Measurements from ENCODE around the gene ATP1A4.

Gene ATP1A4

GRCh38 chr1:160129966-160130365, 21.4 kb upstream of the ATP1A4 start:
- Histone ChIP-seq H3K9me3 (no peaks in the 10 kb centered on the region), H3K27me3 (no peaks in the 10 kb centered on the region), H3K4me3 (no peak overlapping the region), H3K4me2 (no peak overlapping the region), H3K27ac (no peak overlapping the region), H3K4me1 (no peaks in the 10 kb centered on the region), H4K20me1 (no peaks in the 10 kb centered on the region), H3K9ac (no peak overlapping the region), H3K36me3 (no peaks in the 10 kb centered on the region)
- TF ChIP-seq Cebpa-rat (IDR thresholded peaks at IDR 0.05): no peak

DNA sequence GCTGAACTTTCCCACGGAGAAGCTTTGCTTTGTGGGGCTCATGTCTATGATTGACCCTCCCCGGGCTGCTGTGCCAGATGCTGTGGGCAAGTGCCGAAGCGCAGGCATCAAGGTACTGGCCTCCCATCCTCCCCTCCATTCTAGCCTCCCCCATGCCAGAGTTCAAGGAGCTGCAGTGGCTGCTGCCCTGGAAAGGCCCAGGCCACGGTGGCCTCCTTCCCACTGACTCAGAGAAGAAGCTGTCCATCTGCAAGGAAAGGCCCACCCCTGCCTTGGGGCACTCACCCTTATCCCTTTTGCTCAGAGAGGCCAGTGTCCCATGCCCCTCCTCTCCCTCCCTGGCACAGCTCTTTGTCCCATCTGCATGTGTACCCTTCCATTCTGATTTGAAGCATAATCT, 20.9 kb upstream of the ATP1A4 start:
- H4K20me1 ChIP-seq: no peaks in the 10 kb centered on the region
- no peak overlapping the region for H3K4me2 ChIP-seq
- TF ChIP-seq Cebpa-rat (IDR thresholded peaks at IDR 0.05): no peak
- H3K9me3 ChIP-seq: no peaks in the 10 kb centered on the region
- H3K4me1 ChIP-seq: no peaks in the 10 kb centered on the region
- no peak overlapping the region for H3K27ac ChIP-seq
- no peak overlapping the region for H3K9ac ChIP-seq
- no peaks in the 10 kb centered on the region for H3K27me3 ChIP-seq
- H3K36me3 ChIP-seq: no peaks in the 10 kb centered on the region
- H3K4me3 ChIP-seq: no peak overlapping the region

- H3K36me3 ChIP-seq: no peaks in the 10 kb centered on the region
- no peaks in the 10 kb centered on the region for H3K9me3 ChIP-seq
- H4K20me1 ChIP-seq: no peaks in the 10 kb centered on the region
- H3K4me3 ChIP-seq: no peak overlapping the region
- TF ChIP-seq Cebpa-rat (IDR thresholded peaks at IDR 0.05): no peak
- H3K27me3 ChIP-seq: no peaks in the 10 kb centered on the region
- no peak overlapping the region for H3K4me2 ChIP-seq
- H3K4me1 ChIP-seq: no peaks in the 10 kb centered on the region
- H3K9ac ChIP-seq: no peak overlapping the region
- no peak overlapping the region for H3K27ac ChIP-seq
Measured at GRCh38 chr1:160130939-160131338, 20.5 kb upstream of the ATP1A4 start.

GRCh38 chr1:160131803-160132565, 19.4 kb upstream of the ATP1A4 start:
- Histone ChIP-seq H3K4me1 (no peaks in the 10 kb centered on the region), H3K4me2 (no peak overlapping the region), H3K27ac (no peak overlapping the region), H3K4me3 (no peak overlapping the region), H3K27me3 (no peaks in the 10 kb centered on the region), H3K36me3 (no peaks in the 10 kb centered on the region), H3K9ac (no peak overlapping the region), H3K9me3 (no peaks in the 10 kb centered on the region), H4K20me1 (no peaks in the 10 kb centered on the region)
- TF ChIP-seq Cebpa-rat (IDR thresholded peaks at IDR 0.05): no peak

- no peaks in the 10 kb centered on the region for H3K4me1 ChIP-seq
- H3K36me3 ChIP-seq: no peaks in the 10 kb centered on the region
- no peak overlapping the region for H3K4me2 ChIP-seq
- H3K9ac ChIP-seq: no peak overlapping the region
- no peak overlapping the region for H3K27ac ChIP-seq
- no peak overlapping the region for H3K4me3 ChIP-seq
- TF ChIP-seq Cebpa-rat (IDR thresholded peaks at IDR 0.05): no peak
- no peaks in the 10 kb centered on the region for H3K9me3 ChIP-seq
- no peaks in the 10 kb centered on the region for H4K20me1 ChIP-seq
- H3K27me3 ChIP-seq: no peaks in the 10 kb centered on the region
Measured at GRCh38 chr1:160133990-160134770, 17.2 kb upstream of the ATP1A4 start.

DNA sequence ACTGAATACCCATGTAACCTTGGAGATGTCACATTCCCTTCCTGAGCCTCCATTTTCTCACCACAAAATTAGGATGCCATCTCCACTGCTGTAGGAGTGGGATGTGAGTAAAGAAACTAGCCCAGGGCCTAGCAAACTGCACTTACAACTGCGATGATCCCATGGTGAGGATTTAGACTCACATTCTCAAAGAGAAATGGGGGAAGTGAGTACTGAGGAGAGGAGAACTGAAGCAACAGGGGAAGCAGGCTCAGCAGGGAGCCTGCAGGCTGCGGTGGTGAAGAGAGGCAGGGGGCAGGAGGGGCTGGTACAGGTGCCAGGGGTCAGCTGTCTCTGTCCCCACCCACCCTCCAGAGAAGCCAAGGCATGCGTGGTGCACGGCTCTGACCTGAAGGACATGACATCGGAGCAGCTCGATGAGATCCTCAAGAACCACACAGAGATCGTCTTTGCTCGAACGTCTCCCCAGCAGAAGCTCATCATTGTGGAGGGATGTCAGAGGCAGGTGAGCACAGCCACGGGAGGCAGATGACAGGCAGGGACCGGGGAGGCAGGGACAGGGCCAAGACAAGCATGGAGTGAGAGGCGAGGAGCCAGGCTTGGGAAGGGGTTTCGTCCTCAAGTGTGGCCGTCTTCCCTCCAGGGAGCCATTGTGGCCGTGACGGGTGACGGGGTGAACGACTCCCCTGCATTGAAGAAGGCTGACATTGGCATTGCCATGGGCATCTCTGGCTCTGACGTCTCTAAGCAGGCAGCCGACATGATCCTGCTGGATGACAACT, 16.4 kb upstream of the ATP1A4 start:
- no peaks in the 10 kb centered on the region for H3K4me1 ChIP-seq
- H4K20me1 ChIP-seq: no peaks in the 10 kb centered on the region
- no peak overlapping the region for H3K27ac ChIP-seq
- H3K9ac ChIP-seq: no peak overlapping the region
- no peak overlapping the region for H3K4me3 ChIP-seq
- no peak for TF ChIP-seq Cebpa-rat (IDR thresholded peaks at IDR 0.05)
- H3K4me2 ChIP-seq: no peak overlapping the region
- H3K27me3 ChIP-seq: no peaks in the 10 kb centered on the region
- no peaks in the 10 kb centered on the region for H3K9me3 ChIP-seq
- H3K36me3 ChIP-seq: no peaks in the 10 kb centered on the region

- Histone ChIP-seq H3K9me3 (no peaks in the 10 kb centered on the region), H3K4me2 (no peak overlapping the region), H3K36me3 (no peaks in the 10 kb centered on the region), H3K27ac (no peak overlapping the region), H3K9ac (no peak overlapping the region), H3K27me3 (no peaks in the 10 kb centered on the region), H4K20me1 (no peaks in the 10 kb centered on the region), H3K4me3 (no peak overlapping the region), H3K4me1 (peaks cover 10% of the 10 kb centered on the region)
- no peak for TF ChIP-seq Cebpa-rat (IDR thresholded peaks at IDR 0.05)
Measured at GRCh38 chr1:160136121-160136925, 15.1 kb upstream of the ATP1A4 start.

DNA sequence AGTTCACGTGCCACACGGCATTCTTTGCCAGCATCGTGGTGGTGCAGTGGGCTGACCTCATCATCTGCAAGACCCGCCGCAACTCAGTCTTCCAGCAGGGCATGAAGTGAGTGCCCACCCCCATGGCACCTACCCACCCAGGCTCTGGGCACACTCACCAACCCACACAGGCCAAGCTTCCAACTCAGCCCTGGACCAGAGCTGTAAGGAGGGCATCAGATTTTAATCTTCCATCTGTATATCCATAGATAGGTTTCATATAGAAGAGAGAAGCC, 14.5 kb upstream of the ATP1A4 start:
- no peak for TF ChIP-seq Cebpa-rat (IDR thresholded peaks at IDR 0.05)
- no peaks in the 10 kb centered on the region for H3K36me3 ChIP-seq
- H4K20me1 ChIP-seq: no peaks in the 10 kb centered on the region
- H3K4me1 ChIP-seq: peaks cover 10% of the 10 kb centered on the region
- H3K27ac ChIP-seq: no peak overlapping the region
- H3K9me3 ChIP-seq: no peaks in the 10 kb centered on the region
- no peak overlapping the region for H3K9ac ChIP-seq
- H3K4me3 ChIP-seq: no peak overlapping the region
- no peaks in the 10 kb centered on the region for H3K27me3 ChIP-seq
- no peak overlapping the region for H3K4me2 ChIP-seq

DNA sequence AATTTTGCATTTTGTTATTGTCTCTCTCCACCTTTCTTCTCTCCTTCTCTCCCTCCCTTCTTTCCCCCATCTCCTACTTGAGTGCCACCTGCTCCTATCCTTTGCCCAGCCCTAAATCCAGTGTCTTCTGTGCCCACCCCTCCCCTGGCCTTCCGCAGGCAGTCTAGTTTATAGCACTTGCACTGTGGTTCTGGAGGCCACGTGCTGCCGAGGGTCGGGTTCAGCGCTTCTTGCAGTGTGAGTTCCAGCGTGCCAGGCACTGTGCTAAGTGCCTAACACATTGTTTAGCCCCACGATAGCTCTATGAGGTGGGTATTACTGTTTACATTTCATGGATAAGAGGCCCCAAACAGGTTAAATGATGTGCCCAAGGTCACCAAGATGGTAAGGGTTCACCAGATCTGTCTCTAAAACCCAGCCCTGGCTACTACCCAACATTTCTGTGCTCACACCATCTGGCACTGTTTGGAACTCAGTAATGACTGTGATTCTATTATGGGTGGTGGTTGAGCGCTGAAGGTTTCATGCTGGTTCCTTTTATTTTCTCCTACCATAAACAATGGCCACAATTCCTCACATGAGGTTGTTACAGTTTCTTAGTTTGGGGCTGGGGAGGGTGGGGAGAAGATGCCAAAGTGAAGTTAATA, 14.1 kb upstream of the ATP1A4 start:
- no peaks in the 10 kb centered on the region for H3K27me3 ChIP-seq
- H4K20me1 ChIP-seq: no peaks in the 10 kb centered on the region
- TF ChIP-seq Cebpa-rat (IDR thresholded peaks at IDR 0.05): no peak
- no peak overlapping the region for H3K27ac ChIP-seq
- no peak overlapping the region for H3K4me3 ChIP-seq
- no peaks in the 10 kb centered on the region for H3K9me3 ChIP-seq
- H3K36me3 ChIP-seq: no peaks in the 10 kb centered on the region
- no peak overlapping the region for H3K9ac ChIP-seq
- peaks cover 10% of the 10 kb centered on the region for H3K4me1 ChIP-seq
- H3K4me2 ChIP-seq: no peak overlapping the region
